GM18951 (cell line): ENCODE results near the gene CMTM2.

Source experiments
- POLR2A ChIP-seq: IDR thresholded peaks from 4 replicates; pipeline ENCODE4 v1.6.1; 2011; ENCODE audit warnings: mild to moderate bottlenecking; ENCODE audit not compliant: insufficient read length, insufficient read depth; ENCODE audit errors: extremely low read depth
- in situ Hi-C: fragments of 300-500 bp; cut with MboI; formaldehyde crosslinking; loops from one replicate; pipeline ENCODE4 v1.12.0; 2022; ENCODE audit warnings: low sequenced_read_pairs, mixed read lengths, inconsistent platforms; ENCODE audit not compliant: unreplicated experiment

CMTM2 gene

GRCh38 chr16:66548068-66548467 is 31.2 kb upstream of the CMTM2 start:
- no peak for TF ChIP-seq POLR2A
- in situ Hi-C loops, result no loop called here

GRCh38 chr16:66548868-66549267 is 30.4 kb upstream of the CMTM2 start:
- TF ChIP-seq POLR2A, result no peak
- in situ Hi-C loops, result no loop called here

GRCh38 chr16:66549284-66550131 is 29.8 kb upstream of the CMTM2 start, which contains the start of gene TK2:
TSS of gene TK2 (minus strand) at chr16:66550122. CDS start at chr16:66550061, 61 bp downstream.
- in situ Hi-C loops, result no loop called here
- TF ChIP-seq POLR2A, result peak; percentile 57

GRCh38 chr16:66551348-66551759 is 27.9 kb upstream of the CMTM2 start:
- peak; percentile 23 for TF ChIP-seq POLR2A
- in situ Hi-C loops, result no loop called here

GRCh38 chr16:66551788-66552285 is 27.4 kb upstream of the CMTM2 start:
- no peak for TF ChIP-seq POLR2A
- in situ Hi-C loops, result no loop called here

GRCh38 chr16:66552286-66553177 is 26.7 kb upstream of the CMTM2 start, which contains the start of gene CKLF:
TSS of gene CKLF (plus strand) at chr16:66552576. CDS start at chr16:66552716, 140 bp downstream.
- TF ChIP-seq POLR2A, result peak; percentile 87
- in situ Hi-C loops, result no loop called here

- TF ChIP-seq POLR2A, result no peak
- in situ Hi-C loops, result no loop called here
These were observed 26.0 kb upstream of the CMTM2 start for GRCh38 chr16:66553223-66553622.

GRCh38 chr16:66554021-66554420 is 25.2 kb upstream of the CMTM2 start:
- no peak for TF ChIP-seq POLR2A
- in situ Hi-C loops, result no loop called here

GRCh38 chr16:66554495-66554894 is 24.8 kb upstream of the CMTM2 start:
- no peak for TF ChIP-seq POLR2A
- in situ Hi-C loops, result no loop called here

GRCh38 chr16:66560107-66560506 is 19.2 kb upstream of the CMTM2 start:
- no peak for TF ChIP-seq POLR2A
- in situ Hi-C loops, result no loop called here

- in situ Hi-C loops, result no loop called here
- no peak for TF ChIP-seq POLR2A
These were observed 17.7 kb upstream of the CMTM2 start for GRCh38 chr16:66561381-66562080.

GRCh38 chr16:66562409-66562808 is 16.9 kb upstream of the CMTM2 start:
- TF ChIP-seq POLR2A, result no peak
- in situ Hi-C loops, result no loop called here

GRCh38 chr16:66562986-66563385 is 16.3 kb upstream of the CMTM2 start:
- no peak for TF ChIP-seq POLR2A
- in situ Hi-C loops, result no loop called here
